Measurements from ENCODE around the gene CDK17. TPM values are rescaled to one million over a fixed set of nuclear protein-coding genes. Genes with fewer than 3 reads are reported as not detected.

CDK17 gene
- total and polyA plus RNA-seq, 4 donors, result 13.7 to 130 (median 29.1) TPM

DNA sequence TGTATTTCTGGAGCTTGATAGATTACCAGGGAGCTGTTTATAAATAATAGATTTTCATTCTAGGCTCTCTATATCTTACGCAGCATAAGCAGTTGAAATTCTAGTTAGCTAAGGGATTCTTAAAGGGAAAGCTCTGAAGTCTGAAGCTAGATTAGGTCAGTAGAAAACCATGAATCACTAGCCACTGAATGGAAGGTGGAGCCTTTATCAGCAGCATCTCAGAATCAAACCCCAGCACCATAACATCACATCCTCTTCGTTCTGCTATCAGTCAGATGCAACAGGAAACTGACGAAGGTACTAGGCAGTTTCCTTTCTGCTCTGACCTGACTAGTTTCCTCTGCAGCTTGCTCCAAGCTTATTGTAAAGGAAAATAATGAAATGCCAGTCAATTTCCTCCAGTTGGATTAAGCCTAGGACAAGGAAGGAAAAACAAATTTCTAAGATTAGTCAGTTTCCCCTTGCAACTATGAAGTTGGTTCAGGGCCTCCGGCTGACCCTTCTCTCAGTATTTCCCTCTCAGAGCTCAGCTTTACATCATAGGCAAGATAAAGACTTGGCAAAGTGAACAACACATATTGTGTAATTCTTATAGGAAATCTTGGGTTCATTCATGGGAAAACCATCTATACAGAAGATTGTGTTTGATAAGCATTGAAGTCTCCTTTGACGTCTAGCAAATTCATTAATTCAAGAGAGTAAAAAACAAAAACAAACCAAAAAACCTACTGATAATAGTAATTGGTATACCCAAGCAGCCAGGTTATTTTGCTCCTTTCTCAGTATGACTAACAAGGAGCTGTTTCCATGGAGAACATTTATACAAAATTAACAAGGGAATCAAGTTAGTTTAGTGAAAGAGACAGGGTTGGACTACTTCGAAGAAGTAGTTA, 45.7 kb upstream of the CDK17 start:
- no peak overlapping the region for H3K4me3 ChIP-seq
- H3K4me1 ChIP-seq (ENCODE audit: control insufficient read depth in 5 of 5, insufficient read depth in 5 of 5, low read length in 5 of 5), result peaks cover 0 to 15% (median 5%) of the 10 kb centered on the region in 5 donors
- H3K27me3 ChIP-seq (ENCODE audit: control insufficient read depth in 3 of 3, insufficient read depth in 3 of 3, low read length in 2 of 3), result no peaks in the 10 kb centered on the region
- H3K9me3 ChIP-seq (ENCODE audit: control insufficient read depth in 4 of 4, insufficient read depth in 3 of 4, low read length in 3 of 4), result no peaks in the 10 kb centered on the region
- peak overlapping the region in 1 of 2 donors; percentile 52 for H3K9ac ChIP-seq (ENCODE audit: insufficient read depth in 1 of 2, low read length in 2 of 2)
- 26 to 37% methylated on average over 6 of the region's 6 CpGs for WGBS, 2 donors
- ATAC-seq (ENCODE audit: insufficient read depth, low FRiP score) (peak; percentile 77), DNase-seq (peak; percentile 59 to 91 (median 90))
- TF ChIP-seq, protein P1, sequence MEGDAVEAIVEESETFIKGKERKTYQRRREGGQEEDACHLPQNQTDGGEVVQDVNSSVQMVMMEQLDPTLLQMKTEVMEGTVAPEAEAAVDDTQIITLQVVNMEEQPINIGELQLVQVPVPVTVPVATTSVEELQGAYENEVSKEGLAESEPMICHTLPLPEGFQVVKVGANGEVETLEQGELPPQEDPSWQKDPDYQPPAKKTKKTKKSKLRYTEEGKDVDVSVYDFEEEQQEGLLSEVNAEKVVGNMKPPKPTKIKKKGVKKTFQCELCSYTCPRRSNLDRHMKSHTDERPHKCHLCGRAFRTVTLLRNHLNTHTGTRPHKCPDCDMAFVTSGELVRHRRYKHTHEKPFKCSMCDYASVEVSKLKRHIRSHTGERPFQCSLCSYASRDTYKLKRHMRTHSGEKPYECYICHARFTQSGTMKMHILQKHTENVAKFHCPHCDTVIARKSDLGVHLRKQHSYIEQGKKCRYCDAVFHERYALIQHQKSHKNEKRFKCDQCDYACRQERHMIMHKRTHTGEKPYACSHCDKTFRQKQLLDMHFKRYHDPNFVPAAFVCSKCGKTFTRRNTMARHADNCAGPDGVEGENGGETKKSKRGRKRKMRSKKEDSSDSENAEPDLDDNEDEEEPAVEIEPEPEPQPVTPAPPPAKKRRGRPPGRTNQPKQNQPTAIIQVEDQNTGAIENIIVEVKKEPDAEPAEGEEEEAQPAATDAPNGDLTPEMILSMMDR (IDR thresholded peaks at IDR 0.05; ENCODE audit: control extremely low read depth, extremely low read depth), result no peak
- peak overlapping the region in 1 of 2 donors; percentile 81 for H3K27ac ChIP-seq (ENCODE audit: low read depth in 1 of 2, low read length in 1 of 2)
- H3K36me3 ChIP-seq (ENCODE audit: control insufficient read depth in 4 of 4, insufficient read depth in 4 of 4, low read length in 4 of 4), result no peaks in the 10 kb centered on the region

GRCh38 chr12:96444399-96444798, 44.2 kb upstream of the CDK17 start:
- TF ChIP-seq, protein P1 (IDR thresholded peaks at IDR 0.05; ENCODE audit: control extremely low read depth, extremely low read depth), result no peak
- no peak for ATAC-seq (ENCODE audit: insufficient read depth, low FRiP score)
- peak overlapping the region in 1 of 2 donors; percentile 10 for H3K27ac ChIP-seq (ENCODE audit: low read depth in 1 of 2, low read length in 1 of 2)
- H3K36me3 ChIP-seq (ENCODE audit: control insufficient read depth in 4 of 4, insufficient read depth in 4 of 4, low read length in 4 of 4), result no peaks in the 10 kb centered on the region
- DNase-seq, result no peak
- no peak overlapping the region for H3K9ac ChIP-seq (ENCODE audit: insufficient read depth in 1 of 2, low read length in 2 of 2)
- no peak overlapping the region for H3K4me3 ChIP-seq
- 90 to 92% methylated on average over 10 of the region's 10 CpGs for WGBS, 2 donors
- no peaks in the 10 kb centered on the region for H3K27me3 ChIP-seq (ENCODE audit: control insufficient read depth in 3 of 3, insufficient read depth in 3 of 3, low read length in 2 of 3)
- H3K9me3 ChIP-seq (ENCODE audit: control insufficient read depth in 4 of 4, insufficient read depth in 3 of 4, low read length in 3 of 4), result no peaks in the 10 kb centered on the region
- peaks cover 0 to 15% (median 5%) of the 10 kb centered on the region in 5 donors for H3K4me1 ChIP-seq (ENCODE audit: control insufficient read depth in 5 of 5, insufficient read depth in 5 of 5, low read length in 5 of 5)

GRCh38 chr12:96442906-96443305, 42.7 kb upstream of the CDK17 start:
- no peak overlapping the region for H3K4me3 ChIP-seq
- no peak overlapping the region for H3K9ac ChIP-seq (ENCODE audit: insufficient read depth in 1 of 2, low read length in 2 of 2)
- no peaks in the 10 kb centered on the region for H3K27me3 ChIP-seq (ENCODE audit: control insufficient read depth in 3 of 3, insufficient read depth in 3 of 3, low read length in 2 of 3)
- no peak for DNase-seq
- no peaks in the 10 kb centered on the region for H3K9me3 ChIP-seq (ENCODE audit: control insufficient read depth in 4 of 4, insufficient read depth in 3 of 4, low read length in 3 of 4)
- ATAC-seq (ENCODE audit: insufficient read depth, low FRiP score), result no peak
- H3K36me3 ChIP-seq (ENCODE audit: control insufficient read depth in 4 of 4, insufficient read depth in 4 of 4, low read length in 4 of 4), result no peaks in the 10 kb centered on the region
- WGBS, 2 donors, result 92 to 93% methylated on average over 3 of the region's 3 CpGs
- peaks cover 0 to 21% (median 5%) of the 10 kb centered on the region in 5 donors for H3K4me1 ChIP-seq (ENCODE audit: control insufficient read depth in 5 of 5, insufficient read depth in 5 of 5, low read length in 5 of 5)
- H3K27ac ChIP-seq (ENCODE audit: low read depth in 1 of 2, low read length in 1 of 2), result no peak overlapping the region
- TF ChIP-seq, protein P1 (IDR thresholded peaks at IDR 0.05; ENCODE audit: control extremely low read depth, extremely low read depth), result no peak

Data from lung (tissue), 12 donors.